Measurements from ENCODE around the gene DEPP1. TPM values are rescaled to one million over a fixed set of nuclear protein-coding genes. Genes with fewer than 3 reads are reported as not detected.

DEPP1 gene
- total RNA-seq, 4 donors from 2014 or later = 48.3 to 428 (median 103) TPM

GRCh38 chr10:44954042-44954441, 24.6 kb downstream of the DEPP1 start:
- ATAC-seq = no peak
- Histone ChIP-seq H3K36me3 (peaks cover 0 to 19% of the 10 kb centered on the region in 2 donors), H3K4me3 (no peak overlapping the region), H3K27me3 (no peaks in the 10 kb centered on the region), H3K4me1 (peaks cover 0 to 52% (median 11%) of the 10 kb centered on the region in 3 donors), H3K27ac (no peak overlapping the region), H3K9me3 (no peaks in the 10 kb centered on the region)
- TF ChIP-seq POLR2A (IDR thresholded peaks at IDR 0.05) = no peak
- TF ChIP-seq POLR2AphosphoS5 (IDR thresholded peaks at IDR 0.05) = no peak
- no peak for TF ChIP-seq EP300 (IDR thresholded peaks at IDR 0.05)
- no peak for TF ChIP-seq CTCF (IDR thresholded peaks at IDR 0.05)

GRCh38 chr10:44952779-44953231, 25.8 kb downstream of the DEPP1 start:
- H3K27ac ChIP-seq = peak overlapping the region in 1 of 4 donors; percentile 1
- H3K36me3 ChIP-seq = peaks cover 0 to 19% of the 10 kb centered on the region in 2 donors
- 38 to 54% methylated on average over 2 of the region's 2 CpGs for WGBS, 2 donors (ENCODE audit: low coverage in 1 of 2)
- no peaks in the 10 kb centered on the region for H3K27me3 ChIP-seq
- no peak for ATAC-seq
- peaks cover 0 to 39% (median 4%) of the 10 kb centered on the region in 3 donors for H3K4me1 ChIP-seq
- H3K9me3 ChIP-seq = no peaks in the 10 kb centered on the region
- H3K4me3 ChIP-seq = no peak overlapping the region
- TF ChIP-seq POLR2A (IDR thresholded peaks at IDR 0.05) = no peak
- TF ChIP-seq POLR2AphosphoS5 (IDR thresholded peaks at IDR 0.05) = no peak
- no peak for TF ChIP-seq EP300 (IDR thresholded peaks at IDR 0.05)
- no peak for TF ChIP-seq CTCF (IDR thresholded peaks at IDR 0.05)

GRCh38 chr10:44951576-44952226, 26.9 kb downstream of the DEPP1 start:
- ATAC-seq = no peak
- Histone ChIP-seq H3K36me3 (peaks cover 0 to 18% of the 10 kb centered on the region in 2 donors), H3K4me3 (no peak overlapping the region), H3K9me3 (no peaks in the 10 kb centered on the region), H3K4me1 (peaks cover 0 to 31% (median 4%) of the 10 kb centered on the region in 3 donors), H3K27ac (no peak overlapping the region), H3K27me3 (no peaks in the 10 kb centered on the region)
- 63 to 82% methylated on average over 5 to 7 of the region's 7 CpGs for WGBS, 2 donors (ENCODE audit: low coverage in 1 of 2)
- no peak for TF ChIP-seq POLR2A (IDR thresholded peaks at IDR 0.05)
- no peak for TF ChIP-seq EP300 (IDR thresholded peaks at IDR 0.05)
- no peak for TF ChIP-seq CTCF (IDR thresholded peaks at IDR 0.05)
- no peak for TF ChIP-seq POLR2AphosphoS5 (IDR thresholded peaks at IDR 0.05)

GRCh38 chr10:44950326-44951225, 28.0 kb downstream of the DEPP1 start:
- WGBS, 2 donors (ENCODE audit: low coverage in 1 of 2) = 84 to 100% methylated on average over 1 to 4 of the region's 10 CpGs
- TF ChIP-seq EP300 (IDR thresholded peaks at IDR 0.05) (no peak), POLR2A (IDR thresholded peaks at IDR 0.05) (no peak), POLR2AphosphoS5 (IDR thresholded peaks at IDR 0.05) (no peak)
- no peak for ATAC-seq
- Histone ChIP-seq H3K36me3 (peaks cover 0 to 7% of the 10 kb centered on the region in 2 donors), H3K27me3 (no peaks in the 10 kb centered on the region), H3K9me3 (no peaks in the 10 kb centered on the region), H3K4me3 (no peak overlapping the region), H3K4me1 (peaks cover 0 to 20% (median 4%) of the 10 kb centered on the region in 3 donors), H3K27ac (no peak overlapping the region)

GRCh38 chr10:44949915-44950314, 28.7 kb downstream of the DEPP1 start:
- Histone ChIP-seq H3K27ac (no peak overlapping the region), H3K36me3 (peaks cover 0 to 5% of the 10 kb centered on the region in 2 donors), H3K27me3 (no peaks in the 10 kb centered on the region), H3K4me1 (peaks cover 0 to 14% (median 4%) of the 10 kb centered on the region in 3 donors), H3K4me3 (no peak overlapping the region), H3K9me3 (no peaks in the 10 kb centered on the region)
- ATAC-seq = no peak
- 37% methylated on average over 2 of the region's 3 CpGs; no CpG with 5 or more reads in 1 of the 2 donors for WGBS, 2 donors (ENCODE audit: low coverage in 1 of 2)
- TF ChIP-seq CTCF (IDR thresholded peaks at IDR 0.05) (no peak), EP300 (IDR thresholded peaks at IDR 0.05) (no peak)
